ENCODE results near the gene METTL6. TPM values are rescaled to one million over a fixed set of nuclear protein-coding genes. Genes with fewer than 3 reads are reported as not detected.
A peak's percentile ranks its signal among the peaks of the same experiment; 100 is the strongest.

The METTL6 gene
- total RNA-seq, 1 experiment from 2014 or later: 25.6 TPM

DNA sequence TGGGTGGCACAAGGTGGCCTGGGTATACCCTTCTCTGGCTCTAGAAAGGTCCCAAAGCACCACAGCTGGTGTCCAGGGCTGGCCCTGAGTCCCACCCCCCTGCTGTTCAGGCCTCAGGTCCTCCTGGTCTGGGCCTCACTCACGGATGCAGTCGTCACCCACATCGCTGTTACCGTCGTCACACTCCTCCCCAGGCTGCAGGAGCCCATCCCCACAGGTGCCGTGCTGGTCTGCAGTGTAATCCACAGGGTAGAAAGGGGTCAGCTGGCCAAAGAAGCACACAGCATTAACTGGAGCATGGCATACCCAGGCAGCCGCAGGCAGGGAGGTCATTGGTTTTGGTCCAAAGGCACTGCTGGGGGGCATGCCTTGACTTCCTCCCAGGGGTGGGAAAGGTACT is 28.4 kb upstream of the METTL6 start:
- Mint-ChIP-seq H3K36me3 (ENCODE audit: insufficient read depth in 1 of 3, low read depth in 3 of 3) (no peaks in the 10 kb centered on the region), H3K27ac (peak overlapping the region in 1 of 3 experiments; percentile 68; a peak in 1 of 7 replicates), H3K9me3 (no peaks in the 10 kb centered on the region), H3K27me3 (ENCODE audit: low read depth) (no peaks in the 10 kb centered on the region; the same call in 1 of the 2 replicates), H3K4me1 (no peaks in the 10 kb centered on the region), H3K4me3 (no peak overlapping the region)
- Histone ChIP-seq H2BK5ac (ENCODE audit: insufficient read length, low read length) (no peak overlapping the region), H2AFZ (ENCODE audit: low read length) (no peak overlapping the region), H3K56ac (ENCODE audit: insufficient read length, low read depth, low read length) (no peak overlapping the region), H3K23me2 (ENCODE audit: insufficient read length, low read depth, low read length, poor library complexity, severe bottlenecking) (no peaks in the 10 kb centered on the region), H3K14ac (ENCODE audit: insufficient read depth, low read length) (no peak overlapping the region; the same call in 1 of the 2 replicates), H3K27ac (ENCODE audit: insufficient read length, low read depth, low read length) (no peak overlapping the region), H3K27me3 (ENCODE audit: insufficient read depth, low read length) (no peaks in the 10 kb centered on the region), H3K4me2 (ENCODE audit: insufficient read depth, insufficient read length, low read length) (no peak overlapping the region), H2BK12ac (ENCODE audit: insufficient read length, low read depth, low read length) (no peak overlapping the region), H3K18ac (ENCODE audit: insufficient read length, low read depth, low read length) (no peak overlapping the region), H4K91ac (ENCODE audit: insufficient read length, low read depth, low read length) (no peak overlapping the region), H4K20me1 (ENCODE audit: control insufficient read depth, insufficient read depth, insufficient read length) (no peaks in the 10 kb centered on the region), H2BK20ac (ENCODE audit: low read depth, low read length, poor library complexity, severe bottlenecking) (no peak overlapping the region), H4K8ac (replicated peaks; ENCODE audit: insufficient read length, low read depth, low read length) (no peak overlapping the region), H3T11ph (ENCODE audit: low read length) (no peak overlapping the region), H4K5ac (ENCODE audit: insufficient read length, low read depth, low read length) (no peak overlapping the region), H3K79me2 (ENCODE audit: insufficient read depth, low read length) (no peaks in the 10 kb centered on the region), H3K23ac (ENCODE audit: insufficient read length, low read depth, low read length) (no peak overlapping the region), H2AK5ac (ENCODE audit: insufficient read length, low read length) (no peak overlapping the region), H2BK120ac (ENCODE audit: low read depth, low read length, poor library complexity, severe bottlenecking) (no peak overlapping the region), H3K9ac (ENCODE audit: extremely low read depth, insufficient read length, low read length) (no peak overlapping the region), H2BK15ac (ENCODE audit: low read depth, low read length) (no peak overlapping the region), H3K4me1 (ENCODE audit: insufficient read depth, low read length) (no peaks in the 10 kb centered on the region), H3K9me3 (ENCODE audit: control insufficient read depth, low read depth, low read length) (no peaks in the 10 kb centered on the region), H3K4ac (ENCODE audit: low read depth, low read length) (no peak overlapping the region), H3K79me1 (ENCODE audit: insufficient read depth, low read depth, low read length, poor library complexity, severe bottlenecking) (no peaks in the 10 kb centered on the region)
- no peak for DNase-seq
- no CpG with 5 or more reads among the region's 7 CpGs for WGBS (ENCODE audit: extremely low coverage, insufficient read length, low lambda C conversion rate)
- TF ChIP-seq, protein P1, sequence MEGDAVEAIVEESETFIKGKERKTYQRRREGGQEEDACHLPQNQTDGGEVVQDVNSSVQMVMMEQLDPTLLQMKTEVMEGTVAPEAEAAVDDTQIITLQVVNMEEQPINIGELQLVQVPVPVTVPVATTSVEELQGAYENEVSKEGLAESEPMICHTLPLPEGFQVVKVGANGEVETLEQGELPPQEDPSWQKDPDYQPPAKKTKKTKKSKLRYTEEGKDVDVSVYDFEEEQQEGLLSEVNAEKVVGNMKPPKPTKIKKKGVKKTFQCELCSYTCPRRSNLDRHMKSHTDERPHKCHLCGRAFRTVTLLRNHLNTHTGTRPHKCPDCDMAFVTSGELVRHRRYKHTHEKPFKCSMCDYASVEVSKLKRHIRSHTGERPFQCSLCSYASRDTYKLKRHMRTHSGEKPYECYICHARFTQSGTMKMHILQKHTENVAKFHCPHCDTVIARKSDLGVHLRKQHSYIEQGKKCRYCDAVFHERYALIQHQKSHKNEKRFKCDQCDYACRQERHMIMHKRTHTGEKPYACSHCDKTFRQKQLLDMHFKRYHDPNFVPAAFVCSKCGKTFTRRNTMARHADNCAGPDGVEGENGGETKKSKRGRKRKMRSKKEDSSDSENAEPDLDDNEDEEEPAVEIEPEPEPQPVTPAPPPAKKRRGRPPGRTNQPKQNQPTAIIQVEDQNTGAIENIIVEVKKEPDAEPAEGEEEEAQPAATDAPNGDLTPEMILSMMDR (conservative IDR thresholded peaks at IDR 0.05): no peak
